ENCODE results near the gene MRPL30. TPM values are rescaled to one million over a fixed set of nuclear protein-coding genes. Genes with fewer than 3 reads are reported as not detected.

MRPL30 gene
- total RNA-seq, 1 experiment from 2014 or later, result 52.6 TPM

DNA sequence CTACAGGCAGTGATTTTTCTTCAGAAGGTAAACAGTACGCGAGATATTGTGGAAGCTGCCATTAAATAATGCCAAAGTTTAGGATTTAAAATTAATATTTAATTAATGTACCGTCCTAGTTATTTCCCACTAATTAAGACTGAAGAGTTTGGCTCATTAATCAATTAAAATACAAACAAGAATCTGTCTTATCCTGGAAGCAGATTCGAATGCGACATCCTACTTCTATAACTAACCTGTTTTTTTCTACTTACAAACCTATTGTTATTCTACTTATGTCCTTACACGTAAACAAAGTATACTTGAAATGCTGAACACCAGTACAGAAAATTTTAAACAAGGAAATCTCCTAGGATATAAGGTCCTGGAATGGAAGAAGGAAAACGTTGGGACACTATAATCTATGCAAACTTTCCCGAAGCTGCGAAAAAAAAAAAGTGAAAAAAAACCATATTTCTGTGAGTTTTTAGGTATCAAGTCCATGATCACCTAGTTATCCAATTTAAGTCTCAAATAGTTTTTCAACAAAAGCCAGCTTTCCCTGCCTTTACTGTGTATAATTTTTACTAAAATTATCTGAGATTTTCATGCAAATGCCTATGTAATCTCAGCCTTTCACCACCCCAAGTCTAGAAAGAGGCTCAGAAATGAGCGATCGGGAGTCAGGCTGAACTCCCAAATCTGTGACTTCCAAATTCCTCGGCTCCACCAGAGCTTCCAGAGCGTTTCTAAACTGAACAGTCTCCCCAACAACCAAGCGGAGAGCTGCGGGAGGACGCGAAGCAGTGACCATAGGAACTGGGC is 40.7 kb upstream of the MRPL30 start:
- H3K4me1 ChIP-seq (replicated peaks; ENCODE audit: insufficient read depth), result peaks cover 24% of the 10 kb centered on the region
- H3K9me2 ChIP-seq (ENCODE audit: insufficient read depth), result no peaks in the 10 kb centered on the region
- H4K20me1 ChIP-seq (ENCODE audit: insufficient read depth), result no peaks in the 10 kb centered on the region
- no peak for TF ChIP-seq EZH2 (IDR thresholded peaks at IDR 0.05; ENCODE audit: low read depth)
- TF ChIP-seq, protein P1, sequence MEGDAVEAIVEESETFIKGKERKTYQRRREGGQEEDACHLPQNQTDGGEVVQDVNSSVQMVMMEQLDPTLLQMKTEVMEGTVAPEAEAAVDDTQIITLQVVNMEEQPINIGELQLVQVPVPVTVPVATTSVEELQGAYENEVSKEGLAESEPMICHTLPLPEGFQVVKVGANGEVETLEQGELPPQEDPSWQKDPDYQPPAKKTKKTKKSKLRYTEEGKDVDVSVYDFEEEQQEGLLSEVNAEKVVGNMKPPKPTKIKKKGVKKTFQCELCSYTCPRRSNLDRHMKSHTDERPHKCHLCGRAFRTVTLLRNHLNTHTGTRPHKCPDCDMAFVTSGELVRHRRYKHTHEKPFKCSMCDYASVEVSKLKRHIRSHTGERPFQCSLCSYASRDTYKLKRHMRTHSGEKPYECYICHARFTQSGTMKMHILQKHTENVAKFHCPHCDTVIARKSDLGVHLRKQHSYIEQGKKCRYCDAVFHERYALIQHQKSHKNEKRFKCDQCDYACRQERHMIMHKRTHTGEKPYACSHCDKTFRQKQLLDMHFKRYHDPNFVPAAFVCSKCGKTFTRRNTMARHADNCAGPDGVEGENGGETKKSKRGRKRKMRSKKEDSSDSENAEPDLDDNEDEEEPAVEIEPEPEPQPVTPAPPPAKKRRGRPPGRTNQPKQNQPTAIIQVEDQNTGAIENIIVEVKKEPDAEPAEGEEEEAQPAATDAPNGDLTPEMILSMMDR (conservative IDR thresholded peaks at IDR 0.05), result no peak
- peak in 1 of 2 experiments; percentile 52 for DNase-seq
- ChIA-PET CTCF (no interaction called here), POLR2A (ENCODE audit: unreplicated experiment) (interaction anchor here (0.5 to 1.8 kb wide), 2 partner anchors 15 to 370 kb away, joined by 3 to 6 read pairs; no protein-coding TSS in a partner anchor)
- H3K9me3 ChIP-seq (ENCODE audit: insufficient read depth, low read depth), result peaks cover 12% of the 10 kb centered on the region; the same call in 1 of the 2 replicates
- H2AFZ ChIP-seq, result peak overlapping the region; percentile 94
- peak overlapping the region; percentile 86 for H3K4me3 ChIP-seq
- H3F3A ChIP-seq (ENCODE audit: insufficient read depth, low read depth), result peaks cover 18% of the 10 kb centered on the region; the same call in 1 of the 2 replicates
- peak overlapping the region; percentile 96 for H3K4me2 ChIP-seq
- peaks cover 16% of the 10 kb centered on the region; the same call in 1 of the 2 replicates for H3K79me2 ChIP-seq (ENCODE audit: low read depth)
- H3K27ac ChIP-seq, result peak overlapping the region; percentile 64; the same call in 1 of the 2 replicates
- H3K36me3 ChIP-seq (ENCODE audit: low read depth), result peaks cover 3% of the 10 kb centered on the region; the same call in 1 of the 2 replicates
- TSS peak; percentile 36 for BruUV-seq (replicated peaks)
- H3K27me3 ChIP-seq (ENCODE audit: insufficient read depth, low read depth), result no peaks in the 10 kb centered on the region
- intact Hi-C loops (cut with micrococcal nuclease; ENCODE audit: unreplicated experiment), result loop anchor here (2.0 kb wide), 1 partner anchor 271 kb away; no protein-coding TSS in a partner anchor

DNA sequence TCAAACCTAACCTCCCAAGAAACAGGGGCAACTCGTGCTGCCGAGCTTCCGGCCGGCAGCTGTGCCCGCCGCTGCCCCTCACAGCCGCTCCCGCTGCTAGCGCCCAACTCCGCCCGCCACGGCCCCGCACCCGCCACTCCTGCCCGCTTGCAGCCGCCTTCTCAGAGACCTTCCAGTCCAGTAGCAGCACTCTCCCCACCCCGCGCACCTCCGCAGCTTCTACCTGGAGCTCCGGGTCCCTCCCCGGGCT is 40.2 kb upstream of the MRPL30 start:
- peaks cover 3% of the 10 kb centered on the region; the same call in 1 of the 2 replicates for H3K36me3 ChIP-seq (ENCODE audit: low read depth)
- intact Hi-C loops (cut with micrococcal nuclease; ENCODE audit: unreplicated experiment), result loop anchor here (1.0 to 2.0 kb wide), 4 partner anchors 14 to 272 kb away; partner anchors contain the start of genes LIPT1, MITD1, MRPL30 and TSGA10
- H3K9me3 ChIP-seq (ENCODE audit: insufficient read depth, low read depth), result peaks cover 12% of the 10 kb centered on the region; the same call in 1 of the 2 replicates
- ChIA-PET CTCF (interaction anchor here (0.7 to 1.2 kb wide), 2 partner anchors 15 to 195 kb away, joined by 3 to 4 read pairs; no protein-coding TSS in a partner anchor), POLR2A (ENCODE audit: unreplicated experiment) (interaction anchor here (0.5 to 1.8 kb wide), 8 partner anchors 15 to 1423 kb away, joined by 3 to 8 read pairs (median 4); partner anchors contain the start of gene PDCL3)
- TF ChIP-seq, protein P1 (conservative IDR thresholded peaks at IDR 0.05), result no peak
- no peak for TF ChIP-seq EZH2 (IDR thresholded peaks at IDR 0.05; ENCODE audit: low read depth)
- no peaks in the 10 kb centered on the region for H3K27me3 ChIP-seq (ENCODE audit: insufficient read depth, low read depth)
- peak overlapping the region; percentile 96 for H3K4me2 ChIP-seq
- peaks cover 16% of the 10 kb centered on the region; the same call in 1 of the 2 replicates for H3K79me2 ChIP-seq (ENCODE audit: low read depth)
- H3K4me1 ChIP-seq (replicated peaks; ENCODE audit: insufficient read depth), result peaks cover 24% of the 10 kb centered on the region
- H3K27ac ChIP-seq, result peak overlapping the region; percentile 64; the same call in 1 of the 2 replicates
- no peaks in the 10 kb centered on the region for H3K9me2 ChIP-seq (ENCODE audit: insufficient read depth)
- peak overlapping the region; percentile 86 for H3K4me3 ChIP-seq
- no peaks in the 10 kb centered on the region for H4K20me1 ChIP-seq (ENCODE audit: insufficient read depth)
- no TSS peak for BruUV-seq (replicated peaks)
- DNase-seq, result no peak
- H2AFZ ChIP-seq, result peak overlapping the region; percentile 94
- H3F3A ChIP-seq (ENCODE audit: insufficient read depth, low read depth), result peaks cover 18% of the 10 kb centered on the region; the same call in 1 of the 2 replicates

All from PC-9 (cell line).